ENCODE measurements around the gene GNAS.
A peak's percentile ranks its signal among the peaks of the same experiment; 100 is the strongest.

Gene GNAS

GRCh38 chr20:58877976-58878360, 25.5 kb downstream of the GNAS start:
- DNase-seq (ENCODE audit: extremely low read depth in 1 of 2, low read depth in 1 of 2), result no peak

GRCh38 chr20:58878399-58878798, 25.9 kb downstream of the GNAS start:
- DNase-seq (ENCODE audit: extremely low read depth in 1 of 2, low read depth in 1 of 2), result no peak

GRCh38 chr20:58880441-58880840, 27.9 kb downstream of the GNAS start:
- no peak for DNase-seq (ENCODE audit: extremely low read depth in 1 of 2, low read depth in 1 of 2)

GRCh38 chr20:58880994-58881752, 28.7 kb downstream of the GNAS start:
- DNase-seq (ENCODE audit: extremely low read depth in 1 of 2, low read depth in 1 of 2), result no peak

GRCh38 chr20:58882704-58883089, 30.2 kb downstream of the GNAS start:
- no peak for DNase-seq (ENCODE audit: extremely low read depth in 1 of 2, low read depth in 1 of 2)

- DNase-seq (ENCODE audit: extremely low read depth in 1 of 2, low read depth in 1 of 2), result no peak
Measured at GRCh38 chr20:58883241-58883691, 30.8 kb downstream of the GNAS start.

- DNase-seq (ENCODE audit: extremely low read depth in 1 of 2, low read depth in 1 of 2), result no peak
Measured at GRCh38 chr20:58884966-58885365, 32.5 kb downstream of the GNAS start.

GRCh38 chr20:58886546-58886945, 34.0 kb downstream of the GNAS start:
- DNase-seq (ENCODE audit: extremely low read depth in 1 of 2, low read depth in 1 of 2), result no peak

- no peak for DNase-seq (ENCODE audit: extremely low read depth in 1 of 2, low read depth in 1 of 2)
Measured at GRCh38 chr20:58888103-58888502, 35.6 kb downstream of the GNAS start.

GRCh38 chr20:58888521-58889333, 36.2 kb downstream of the GNAS start:
- DNase-seq (ENCODE audit: extremely low read depth in 1 of 2, low read depth in 1 of 2), result peak; percentile 50 to 60

GRCh38 chr20:58889334-58889760, 36.8 kb downstream of the GNAS start:
- DNase-seq (ENCODE audit: extremely low read depth in 1 of 2, low read depth in 1 of 2), result no peak

- DNase-seq (ENCODE audit: extremely low read depth in 1 of 2, low read depth in 1 of 2), result no peak
Measured at GRCh38 chr20:58889798-58890517, 37.4 kb downstream of the GNAS start.

- DNase-seq (ENCODE audit: extremely low read depth in 1 of 2, low read depth in 1 of 2), result peak in 1 of 2 donors; percentile 50
Measured at GRCh38 chr20:58890518-58891085, 38.1 kb downstream of the GNAS start.

GRCh38 chr20:58891086-58891717, 38.7 kb downstream of the GNAS start:
- peak; percentile 50 to 60 for DNase-seq (ENCODE audit: extremely low read depth in 1 of 2, low read depth in 1 of 2)

GRCh38 chr20:58891718-58892140, 39.2 kb downstream of the GNAS start:
- no peak for DNase-seq (ENCODE audit: extremely low read depth in 1 of 2, low read depth in 1 of 2)

GRCh38 chr20:58892141-58892931, 39.8 kb downstream of the GNAS start:
- peak; percentile 65 to 71 for DNase-seq (ENCODE audit: extremely low read depth in 1 of 2, low read depth in 1 of 2)

- DNase-seq (ENCODE audit: extremely low read depth in 1 of 2, low read depth in 1 of 2), result no peak
Measured at GRCh38 chr20:58892932-58893224, 40.4 kb downstream of the GNAS start.

- DNase-seq (ENCODE audit: extremely low read depth in 1 of 2, low read depth in 1 of 2), result peak in 1 of 2 donors; percentile 59
Measured at GRCh38 chr20:58893355-58894120, 41.0 kb downstream of the GNAS start.
